WTC11 (cell line): ENCODE data around the gene MAP4K4. TPM values are rescaled to one million over a fixed set of nuclear protein-coding genes. Genes with fewer than 3 reads are reported as not detected.

ENCODE experiments used
- ATAC-seq: fragments of 200-7000 bp; cut with Tn5 transposase; 2 replicates; pipeline ENCODE4 v1.10.0; 2021; ENCODE audit warnings: mild to moderate bottlenecking, moderate library complexity
- CTCF ChIA-PET: fragments of 300-600 bp; sonication (Branson Sonifier 250); formaldehyde crosslinking; loops from one replicate; lab custom pipeline; 2021; ENCODE audit warnings: antibody characterized with exemption; lab: Charles Lee
- POLR2A ChIA-PET: fragments of 350-600 bp; sonication (Branson Sonifier 250); formaldehyde crosslinking; loops from one replicate; lab custom pipeline; 2021; ENCODE audit warnings: antibody characterized with exemption; lab: Charles Lee
- DNase-seq: peaks from one replicate; pipeline ENCODE4 v3.0.0; 2021; ENCODE audit warnings: low spot score
- H3K27ac Mint-ChIP-seq: 2 replicates; pipeline ENCODE4 v1.8.0; 2021; ENCODE audit warnings: mixed read lengths
- H3K27me3 Mint-ChIP-seq: 2 replicates; pipeline ENCODE4 v1.8.0; 2021; ENCODE audit warnings: low read depth, mild to moderate bottlenecking, moderate library complexity, mixed read lengths
- H3K36me3 Mint-ChIP-seq: 2 replicates; pipeline ENCODE4 v1.8.0; 2021; ENCODE audit warnings: mixed read lengths
- H3K4me1 Mint-ChIP-seq: 2 replicates; pipeline ENCODE4 v1.8.0; 2022; ENCODE audit warnings: mixed read lengths
- H3K4me3 Mint-ChIP-seq: 2 replicates; pipeline ENCODE4 v1.8.0; 2021; ENCODE audit warnings: mild to moderate bottlenecking, moderate library complexity, mixed read lengths
- H3K9me3 Mint-ChIP-seq: 2 replicates; pipeline ENCODE4 v1.8.0; 2021; ENCODE audit warnings: mixed read lengths
- ATF1 ChIP-seq: sonication (generic); formaldehyde crosslinking; IDR thresholded peaks from 2 replicates; pipeline ENCODE4 v1.8.1; 2023; ENCODE audit warnings: mild to moderate bottlenecking, moderate library complexity, missing genetic modification reagents
- CREB1 ChIP-seq: sonication (generic); formaldehyde crosslinking; IDR thresholded peaks from 2 replicates; pipeline ENCODE4 v1.8.0; 2023; ENCODE audit warnings: mild to moderate bottlenecking, missing genetic modification reagents
- ELF4 ChIP-seq: sonication (generic); formaldehyde crosslinking; IDR thresholded peaks from 2 replicates; pipeline ENCODE4 v1.8.1; 2022; ENCODE audit warnings: low read depth, mild to moderate bottlenecking, moderate library complexity, missing genetic modification reagents
- ETV6 ChIP-seq: sonication (generic); formaldehyde crosslinking; IDR thresholded peaks from 2 replicates; pipeline ENCODE4 v1.8.1; 2022; ENCODE audit warnings: mild to moderate bottlenecking, missing genetic modification reagents
- FOXJ3 ChIP-seq: sonication (generic); formaldehyde crosslinking; IDR thresholded peaks from 2 replicates; pipeline ENCODE4 v1.9.0; 2021; ENCODE audit warnings: missing genetic modification reagents, mild to moderate bottlenecking, borderline replicate concordance
- GTF2I ChIP-seq: fragments of 250-450 bp; sonication (Bioruptor Pico); conservative IDR thresholded peaks from 2 replicates; pipeline ENCODE4 v1.4.0; 2021; ENCODE audit warnings: mild to moderate bottlenecking
- IRF2 ChIP-seq: sonication (generic); formaldehyde crosslinking; IDR thresholded peaks from 2 replicates; pipeline ENCODE4 v1.8.0; 2022; ENCODE audit warnings: low read depth, missing genetic modification reagents, borderline replicate concordance
- JUN ChIP-seq: sonication (generic); formaldehyde crosslinking; IDR thresholded peaks from 2 replicates; pipeline ENCODE4 v1.8.0; 2023; ENCODE audit warnings: mild to moderate bottlenecking, missing genetic modification reagents
- NFE2L1 ChIP-seq: sonication (generic); formaldehyde crosslinking; IDR thresholded peaks from 2 replicates; pipeline ENCODE4 v1.8.1; 2023; ENCODE audit warnings: missing genetic modification reagents
- RORB ChIP-seq: fragments of 250-450 bp; sonication (Bioruptor Pico); IDR thresholded peaks from 2 replicates; pipeline ENCODE4 v1.9.0; 2021; ENCODE audit warnings: mild to moderate bottlenecking
- SMAD4 ChIP-seq: sonication (generic); formaldehyde crosslinking; IDR thresholded peaks from 2 replicates; pipeline ENCODE4 v1.8.0; 2022; ENCODE audit warnings: mild to moderate bottlenecking, missing genetic modification reagents
- SP1 ChIP-seq: sonication (generic); formaldehyde crosslinking; conservative IDR thresholded peaks from 2 replicates; pipeline ENCODE4 v1.8.1; 2022; ENCODE audit warnings: missing genetic modification reagents
- ZNF232 ChIP-seq: sonication (generic); formaldehyde crosslinking; IDR thresholded peaks from 2 replicates; pipeline ENCODE4 v1.8.0; 2022; ENCODE audit warnings: mild to moderate bottlenecking, missing genetic modification reagents
- total RNA-seq: library from RNA; stranded (reverse); gene quantifications from 3 replicates; pipeline ENCODE4 v1.2.3, GENCODE V29; 2021
- TF ChIP-seq, protein P1 (sequence below): sonication (generic); formaldehyde crosslinking; IDR thresholded peaks from 2 replicates; pipeline ENCODE4 v1.8.1; 2023; ENCODE audit warnings: mild to moderate bottlenecking, missing genetic modification reagents, borderline replicate concordance
- TF ChIP-seq, protein P2 (sequence below): sonication (generic); formaldehyde crosslinking; IDR thresholded peaks from 2 replicates; pipeline ENCODE4 v1.8.1; 2023; ENCODE audit warnings: mild to moderate bottlenecking, missing genetic modification reagents
- TF ChIP-seq, protein P3 (sequence below): fragments of 200-600 bp; IDR thresholded peaks from 2 replicates; pipeline ENCODE4 v1.8.0; 2022; ENCODE audit warnings: antibody characterized with exemption
- TF ChIP-seq, protein P4 (sequence below): sonication (generic); formaldehyde crosslinking; IDR thresholded peaks from 2 replicates; pipeline ENCODE4 v1.8.0; 2023; ENCODE audit warnings: mild to moderate bottlenecking, missing genetic modification reagents
- TF ChIP-seq, protein P5 (sequence below): sonication (generic); formaldehyde crosslinking; IDR thresholded peaks from 2 replicates; pipeline ENCODE4 v1.8.0; 2023; ENCODE audit warnings: missing genetic modification reagents, mild to moderate bottlenecking, borderline replicate concordance
- TF ChIP-seq, protein P6 (sequence below): fragments of 250-450 bp; sonication (Bioruptor Pico); IDR thresholded peaks from 2 replicates; pipeline ENCODE4 v1.9.0; 2021; ENCODE audit warnings: moderate library complexity, mild to moderate bottlenecking, inconsistent platforms, borderline replicate concordance
- TF ChIP-seq, protein P7 (sequence below): sonication (generic); formaldehyde crosslinking; IDR thresholded peaks from 2 replicates; pipeline ENCODE4 v1.8.1; 2023; ENCODE audit warnings: mild to moderate bottlenecking, moderate library complexity, missing genetic modification reagents

MAP4K4 gene
- total RNA-seq, 1 experiment from 2014 or later = 112 TPM

DNA sequence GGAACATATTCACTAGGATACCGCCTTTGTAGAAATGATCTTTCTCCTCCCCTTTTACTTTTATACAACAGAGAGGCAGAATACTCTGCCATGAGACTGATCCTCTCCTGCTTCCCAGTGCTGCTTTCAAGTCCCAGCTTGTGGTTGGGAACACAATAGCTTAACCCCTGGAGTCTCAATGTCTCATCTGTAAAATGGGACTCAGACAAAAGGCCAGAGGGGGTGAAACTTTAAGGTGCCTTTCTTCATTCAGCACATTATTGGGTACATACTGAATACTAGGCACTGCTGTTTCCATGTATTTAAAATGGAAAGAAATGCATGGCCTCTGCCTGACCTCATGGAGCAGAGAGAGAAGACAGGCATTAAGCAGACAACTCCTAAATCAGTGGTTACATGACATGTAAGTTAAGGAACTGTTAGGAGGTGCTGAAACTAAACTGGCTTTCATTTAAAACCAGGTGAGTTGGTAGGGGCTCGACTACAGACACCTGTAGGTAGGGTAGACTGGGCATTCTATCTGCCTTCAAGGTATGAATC is 53.8 kb downstream of the MAP4K4 start:
- Mint-ChIP-seq H3K36me3 (peaks cover 5% of the 10 kb centered on the region), H3K27ac (no peak overlapping the region), H3K4me3 (no peak overlapping the region), H3K9me3 (0 out of 2 replicates have a peak, but pooled peaks cover 3% of the 10 kb centered on the region), H3K27me3 (no peaks in the 10 kb centered on the region), H3K4me1 (peaks cover 74% of the 10 kb centered on the region)
- ChIA-PET CTCF (no interaction called here), POLR2A (no interaction called here)
- TF ChIP-seq, protein P1, sequence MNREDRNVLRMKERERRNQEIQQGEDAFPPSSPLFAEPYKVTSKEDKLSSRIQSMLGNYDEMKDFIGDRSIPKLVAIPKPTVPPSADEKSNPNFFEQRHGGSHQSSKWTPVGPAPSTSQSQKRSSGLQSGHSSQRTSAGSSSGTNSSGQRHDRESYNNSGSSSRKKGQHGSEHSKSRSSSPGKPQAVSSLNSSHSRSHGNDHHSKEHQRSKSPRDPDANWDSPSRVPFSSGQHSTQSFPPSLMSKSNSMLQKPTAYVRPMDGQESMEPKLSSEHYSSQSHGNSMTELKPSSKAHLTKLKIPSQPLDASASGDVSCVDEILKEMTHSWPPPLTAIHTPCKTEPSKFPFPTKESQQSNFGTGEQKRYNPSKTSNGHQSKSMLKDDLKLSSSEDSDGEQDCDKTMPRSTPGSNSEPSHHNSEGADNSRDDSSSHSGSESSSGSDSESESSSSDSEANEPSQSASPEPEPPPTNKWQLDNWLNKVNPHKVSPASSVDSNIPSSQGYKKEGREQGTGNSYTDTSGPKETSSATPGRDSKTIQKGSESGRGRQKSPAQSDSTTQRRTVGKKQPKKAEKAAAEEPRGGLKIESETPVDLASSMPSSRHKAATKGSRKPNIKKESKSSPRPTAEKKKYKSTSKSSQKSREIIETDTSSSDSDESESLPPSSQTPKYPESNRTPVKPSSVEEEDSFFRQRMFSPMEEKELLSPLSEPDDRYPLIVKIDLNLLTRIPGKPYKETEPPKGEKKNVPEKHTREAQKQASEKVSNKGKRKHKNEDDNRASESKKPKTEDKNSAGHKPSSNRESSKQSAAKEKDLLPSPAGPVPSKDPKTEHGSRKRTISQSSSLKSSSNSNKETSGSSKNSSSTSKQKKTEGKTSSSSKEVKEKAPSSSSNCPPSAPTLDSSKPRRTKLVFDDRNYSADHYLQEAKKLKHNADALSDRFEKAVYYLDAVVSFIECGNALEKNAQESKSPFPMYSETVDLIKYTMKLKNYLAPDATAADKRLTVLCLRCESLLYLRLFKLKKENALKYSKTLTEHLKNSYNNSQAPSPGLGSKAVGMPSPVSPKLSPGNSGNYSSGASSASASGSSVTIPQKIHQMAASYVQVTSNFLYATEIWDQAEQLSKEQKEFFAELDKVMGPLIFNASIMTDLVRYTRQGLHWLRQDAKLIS (CRISPR knock-in tag) = no peak
- TF ChIP-seq, protein P2, sequence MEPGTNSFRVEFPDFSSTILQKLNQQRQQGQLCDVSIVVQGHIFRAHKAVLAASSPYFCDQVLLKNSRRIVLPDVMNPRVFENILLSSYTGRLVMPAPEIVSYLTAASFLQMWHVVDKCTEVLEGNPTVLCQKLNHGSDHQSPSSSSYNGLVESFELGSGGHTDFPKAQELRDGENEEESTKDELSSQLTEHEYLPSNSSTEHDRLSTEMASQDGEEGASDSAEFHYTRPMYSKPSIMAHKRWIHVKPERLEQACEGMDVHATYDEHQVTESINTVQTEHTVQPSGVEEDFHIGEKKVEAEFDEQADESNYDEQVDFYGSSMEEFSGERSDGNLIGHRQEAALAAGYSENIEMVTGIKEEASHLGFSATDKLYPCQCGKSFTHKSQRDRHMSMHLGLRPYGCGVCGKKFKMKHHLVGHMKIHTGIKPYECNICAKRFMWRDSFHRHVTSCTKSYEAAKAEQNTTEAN (CRISPR knock-in tag) = no peak
- TF ChIP-seq, protein P3, sequence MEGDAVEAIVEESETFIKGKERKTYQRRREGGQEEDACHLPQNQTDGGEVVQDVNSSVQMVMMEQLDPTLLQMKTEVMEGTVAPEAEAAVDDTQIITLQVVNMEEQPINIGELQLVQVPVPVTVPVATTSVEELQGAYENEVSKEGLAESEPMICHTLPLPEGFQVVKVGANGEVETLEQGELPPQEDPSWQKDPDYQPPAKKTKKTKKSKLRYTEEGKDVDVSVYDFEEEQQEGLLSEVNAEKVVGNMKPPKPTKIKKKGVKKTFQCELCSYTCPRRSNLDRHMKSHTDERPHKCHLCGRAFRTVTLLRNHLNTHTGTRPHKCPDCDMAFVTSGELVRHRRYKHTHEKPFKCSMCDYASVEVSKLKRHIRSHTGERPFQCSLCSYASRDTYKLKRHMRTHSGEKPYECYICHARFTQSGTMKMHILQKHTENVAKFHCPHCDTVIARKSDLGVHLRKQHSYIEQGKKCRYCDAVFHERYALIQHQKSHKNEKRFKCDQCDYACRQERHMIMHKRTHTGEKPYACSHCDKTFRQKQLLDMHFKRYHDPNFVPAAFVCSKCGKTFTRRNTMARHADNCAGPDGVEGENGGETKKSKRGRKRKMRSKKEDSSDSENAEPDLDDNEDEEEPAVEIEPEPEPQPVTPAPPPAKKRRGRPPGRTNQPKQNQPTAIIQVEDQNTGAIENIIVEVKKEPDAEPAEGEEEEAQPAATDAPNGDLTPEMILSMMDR = no peak
- no peak for TF ChIP-seq ETV6 (CRISPR knock-in tag)
- TF ChIP-seq, protein P4, sequence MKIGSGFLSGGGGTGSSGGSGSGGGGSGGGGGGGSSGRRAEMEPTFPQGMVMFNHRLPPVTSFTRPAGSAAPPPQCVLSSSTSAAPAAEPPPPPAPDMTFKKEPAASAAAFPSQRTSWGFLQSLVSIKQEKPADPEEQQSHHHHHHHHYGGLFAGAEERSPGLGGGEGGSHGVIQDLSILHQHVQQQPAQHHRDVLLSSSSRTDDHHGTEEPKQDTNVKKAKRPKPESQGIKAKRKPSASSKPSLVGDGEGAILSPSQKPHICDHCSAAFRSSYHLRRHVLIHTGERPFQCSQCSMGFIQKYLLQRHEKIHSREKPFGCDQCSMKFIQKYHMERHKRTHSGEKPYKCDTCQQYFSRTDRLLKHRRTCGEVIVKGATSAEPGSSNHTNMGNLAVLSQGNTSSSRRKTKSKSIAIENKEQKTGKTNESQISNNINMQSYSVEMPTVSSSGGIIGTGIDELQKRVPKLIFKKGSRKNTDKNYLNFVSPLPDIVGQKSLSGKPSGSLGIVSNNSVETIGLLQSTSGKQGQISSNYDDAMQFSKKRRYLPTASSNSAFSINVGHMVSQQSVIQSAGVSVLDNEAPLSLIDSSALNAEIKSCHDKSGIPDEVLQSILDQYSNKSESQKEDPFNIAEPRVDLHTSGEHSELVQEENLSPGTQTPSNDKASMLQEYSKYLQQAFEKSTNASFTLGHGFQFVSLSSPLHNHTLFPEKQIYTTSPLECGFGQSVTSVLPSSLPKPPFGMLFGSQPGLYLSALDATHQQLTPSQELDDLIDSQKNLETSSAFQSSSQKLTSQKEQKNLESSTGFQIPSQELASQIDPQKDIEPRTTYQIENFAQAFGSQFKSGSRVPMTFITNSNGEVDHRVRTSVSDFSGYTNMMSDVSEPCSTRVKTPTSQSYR (CRISPR knock-in tag) = no peak
- TF ChIP-seq GTF2I = no peak
- no peak for TF ChIP-seq RORB (CRISPR knock-in tag)
- TF ChIP-seq ELF4 (CRISPR knock-in tag) = no peak
- TF ChIP-seq NFE2L1 (CRISPR knock-in tag) = no peak
- no peak for TF ChIP-seq SP1 (CRISPR knock-in tag)
- TF ChIP-seq, protein P5, sequence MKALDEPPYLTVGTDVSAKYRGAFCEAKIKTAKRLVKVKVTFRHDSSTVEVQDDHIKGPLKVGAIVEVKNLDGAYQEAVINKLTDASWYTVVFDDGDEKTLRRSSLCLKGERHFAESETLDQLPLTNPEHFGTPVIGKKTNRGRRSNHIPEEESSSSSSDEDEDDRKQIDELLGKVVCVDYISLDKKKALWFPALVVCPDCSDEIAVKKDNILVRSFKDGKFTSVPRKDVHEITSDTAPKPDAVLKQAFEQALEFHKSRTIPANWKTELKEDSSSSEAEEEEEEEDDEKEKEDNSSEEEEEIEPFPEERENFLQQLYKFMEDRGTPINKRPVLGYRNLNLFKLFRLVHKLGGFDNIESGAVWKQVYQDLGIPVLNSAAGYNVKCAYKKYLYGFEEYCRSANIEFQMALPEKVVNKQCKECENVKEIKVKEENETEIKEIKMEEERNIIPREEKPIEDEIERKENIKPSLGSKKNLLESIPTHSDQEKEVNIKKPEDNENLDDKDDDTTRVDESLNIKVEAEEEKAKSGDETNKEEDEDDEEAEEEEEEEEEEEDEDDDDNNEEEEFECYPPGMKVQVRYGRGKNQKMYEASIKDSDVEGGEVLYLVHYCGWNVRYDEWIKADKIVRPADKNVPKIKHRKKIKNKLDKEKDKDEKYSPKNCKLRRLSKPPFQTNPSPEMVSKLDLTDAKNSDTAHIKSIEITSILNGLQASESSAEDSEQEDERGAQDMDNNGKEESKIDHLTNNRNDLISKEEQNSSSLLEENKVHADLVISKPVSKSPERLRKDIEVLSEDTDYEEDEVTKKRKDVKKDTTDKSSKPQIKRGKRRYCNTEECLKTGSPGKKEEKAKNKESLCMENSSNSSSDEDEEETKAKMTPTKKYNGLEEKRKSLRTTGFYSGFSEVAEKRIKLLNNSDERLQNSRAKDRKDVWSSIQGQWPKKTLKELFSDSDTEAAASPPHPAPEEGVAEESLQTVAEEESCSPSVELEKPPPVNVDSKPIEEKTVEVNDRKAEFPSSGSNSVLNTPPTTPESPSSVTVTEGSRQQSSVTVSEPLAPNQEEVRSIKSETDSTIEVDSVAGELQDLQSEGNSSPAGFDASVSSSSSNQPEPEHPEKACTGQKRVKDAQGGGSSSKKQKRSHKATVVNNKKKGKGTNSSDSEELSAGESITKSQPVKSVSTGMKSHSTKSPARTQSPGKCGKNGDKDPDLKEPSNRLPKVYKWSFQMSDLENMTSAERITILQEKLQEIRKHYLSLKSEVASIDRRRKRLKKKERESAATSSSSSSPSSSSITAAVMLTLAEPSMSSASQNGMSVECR = no peak
- TF ChIP-seq, protein P6, sequence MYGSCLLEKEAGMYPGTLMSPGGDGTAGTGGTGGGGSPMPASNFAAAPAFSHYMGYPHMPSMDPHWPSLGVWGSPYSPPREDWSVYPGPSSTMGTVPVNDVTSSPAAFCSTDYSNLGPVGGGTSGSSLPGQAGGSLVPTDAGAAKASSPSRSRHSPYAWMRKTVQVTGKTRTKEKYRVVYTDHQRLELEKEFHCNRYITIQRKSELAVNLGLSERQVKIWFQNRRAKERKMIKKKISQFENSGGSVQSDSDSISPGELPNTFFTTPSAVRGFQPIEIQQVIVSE (CRISPR knock-in tag) = no peak
- no peak for TF ChIP-seq FOXJ3 (CRISPR knock-in tag)
- TF ChIP-seq, protein P7, sequence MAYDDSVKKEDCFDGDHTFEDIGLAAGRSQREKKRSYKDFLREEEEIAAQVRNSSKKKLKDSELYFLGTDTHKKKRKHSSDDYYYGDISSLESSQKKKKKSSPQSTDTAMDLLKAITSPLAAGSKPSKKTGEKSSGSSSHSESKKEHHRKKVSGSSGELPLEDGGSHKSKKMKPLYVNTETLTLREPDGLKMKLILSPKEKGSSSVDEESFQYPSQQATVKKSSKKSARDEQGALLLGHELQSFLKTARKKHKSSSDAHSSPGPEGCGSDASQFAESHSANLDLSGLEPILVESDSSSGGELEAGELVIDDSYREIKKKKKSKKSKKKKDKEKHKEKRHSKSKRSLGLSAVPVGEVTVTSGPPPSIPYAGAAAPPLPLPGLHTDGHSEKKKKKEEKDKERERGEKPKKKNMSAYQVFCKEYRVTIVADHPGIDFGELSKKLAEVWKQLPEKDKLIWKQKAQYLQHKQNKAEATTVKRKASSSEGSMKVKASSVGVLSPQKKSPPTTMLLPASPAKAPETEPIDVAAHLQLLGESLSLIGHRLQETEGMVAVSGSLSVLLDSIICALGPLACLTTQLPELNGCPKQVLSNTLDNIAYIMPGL (CRISPR knock-in tag) = no peak
- no peak for TF ChIP-seq SMAD4 (CRISPR knock-in tag)
- TF ChIP-seq CREB1 = no peak
- TF ChIP-seq ATF1 = no peak
- TF ChIP-seq ZNF232 (CRISPR knock-in tag) = no peak
- no peak for TF ChIP-seq JUN (CRISPR knock-in tag)
- TF ChIP-seq IRF2 = no peak
- ATAC-seq (no peak; the same call in 1 of the 2 replicates), DNase-seq (no peak)
